ENCODE data around the gene EZR.

Gene EZR

DNA sequence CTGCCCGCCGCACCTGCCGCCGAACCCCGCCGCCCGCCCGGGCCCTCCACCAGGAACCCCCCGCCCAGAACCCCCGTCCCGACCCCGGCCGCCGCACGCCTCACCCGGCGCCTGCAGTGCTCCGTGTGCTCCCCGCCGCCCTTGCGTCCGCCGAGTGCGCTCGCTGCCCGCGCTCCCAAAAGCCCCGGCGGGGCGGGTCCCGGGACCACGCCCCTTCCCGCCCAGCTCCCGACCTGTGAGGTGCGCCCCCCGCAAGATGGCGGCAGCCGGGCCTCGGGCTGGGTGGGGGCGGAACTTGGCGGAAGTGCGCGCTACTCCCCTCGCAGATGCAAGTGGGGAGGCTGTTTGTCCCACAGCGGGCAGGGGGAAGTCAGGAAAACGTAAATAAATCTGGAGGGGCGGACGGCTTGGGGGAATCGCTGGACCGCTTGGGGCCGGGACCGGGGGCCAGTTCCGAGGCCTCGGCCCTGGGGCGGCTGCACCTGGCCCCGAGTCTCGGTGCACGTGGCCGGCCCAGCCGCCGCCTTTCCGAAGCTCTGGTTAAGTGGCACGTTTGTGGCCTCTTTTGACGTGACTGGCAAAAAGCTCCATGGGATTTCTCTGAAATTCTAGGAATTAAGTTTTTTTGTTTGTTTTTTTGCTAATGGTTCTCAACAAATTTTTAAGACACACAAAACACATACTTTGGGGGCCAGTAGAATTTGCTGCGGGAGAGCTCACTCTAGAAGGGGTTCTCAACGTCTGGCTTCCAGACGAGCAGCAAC, at the start of gene EZR:
TSS of gene EZR (minus strand) at position 156 of the 764 bp plus-strand sequence. CDS start 1,275 bp downstream, outside the sequence.
- peak in 37 of 42 donors; percentile 11 to 72 (median 42) for DNase-seq
- intact Hi-C loops (cut with DNase I) = loop anchor here (10.0 kb wide), 2 partner anchors 105 to 155 kb away; no protein-coding TSS in a partner anchor

DNA sequence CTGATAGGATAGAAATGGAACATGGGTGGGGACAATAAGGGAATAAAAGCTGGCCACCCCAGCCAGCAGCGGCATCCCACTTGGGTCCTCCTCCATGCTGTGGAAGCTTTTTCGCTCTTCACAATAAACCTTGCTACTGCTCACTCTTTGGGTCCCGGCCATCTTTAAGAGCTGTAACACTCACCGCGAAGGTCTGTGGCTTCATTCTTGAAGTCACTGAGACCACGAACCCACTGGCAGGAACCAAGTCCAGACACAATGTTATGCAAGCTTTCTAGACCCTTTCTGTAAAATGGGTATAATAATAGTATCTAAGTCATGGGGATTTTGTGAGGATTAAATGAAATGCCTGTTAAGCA, 48.9 kb upstream of the EZR start:
- intact Hi-C loops (cut with DNase I) = no loop called here
- DNase-seq = no peak

DNA sequence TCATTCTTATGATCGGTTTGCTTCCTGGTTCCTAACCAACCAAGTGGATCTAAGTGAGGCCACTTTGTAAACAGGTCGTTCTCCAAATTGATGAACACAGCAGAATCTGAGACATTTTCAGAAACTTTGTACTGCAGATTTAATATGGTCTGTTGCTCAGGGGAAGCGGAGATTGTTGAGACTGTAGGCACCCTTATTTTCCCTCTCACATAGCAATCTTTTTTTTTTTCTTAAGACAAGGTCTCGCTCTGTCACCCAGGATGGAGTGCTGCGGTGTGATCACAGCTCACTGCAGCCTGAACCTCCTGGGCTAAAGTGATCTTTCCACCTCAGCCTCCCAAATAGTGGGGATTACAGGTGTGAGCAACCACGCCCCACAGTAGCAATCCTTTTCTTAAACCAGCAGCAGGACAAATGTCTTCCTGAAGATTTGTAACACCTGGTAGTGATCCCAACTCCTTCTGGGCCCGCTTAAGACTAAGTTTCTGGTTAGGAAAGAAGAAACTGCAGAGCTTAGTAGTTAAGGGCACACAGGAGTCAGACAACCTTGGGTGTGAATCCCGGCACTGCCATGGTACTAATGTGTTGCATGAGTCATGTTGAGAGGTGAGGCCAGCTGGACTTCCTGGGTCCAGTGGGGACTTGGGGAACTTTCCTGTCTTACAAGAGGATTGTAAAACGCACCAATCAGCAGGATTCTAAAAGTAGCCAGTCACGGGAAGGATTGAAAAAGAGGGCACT, 48.4 kb upstream of the EZR start:
- intact Hi-C loops (cut with DNase I) = no loop called here
- DNase-seq = no peak

DNA sequence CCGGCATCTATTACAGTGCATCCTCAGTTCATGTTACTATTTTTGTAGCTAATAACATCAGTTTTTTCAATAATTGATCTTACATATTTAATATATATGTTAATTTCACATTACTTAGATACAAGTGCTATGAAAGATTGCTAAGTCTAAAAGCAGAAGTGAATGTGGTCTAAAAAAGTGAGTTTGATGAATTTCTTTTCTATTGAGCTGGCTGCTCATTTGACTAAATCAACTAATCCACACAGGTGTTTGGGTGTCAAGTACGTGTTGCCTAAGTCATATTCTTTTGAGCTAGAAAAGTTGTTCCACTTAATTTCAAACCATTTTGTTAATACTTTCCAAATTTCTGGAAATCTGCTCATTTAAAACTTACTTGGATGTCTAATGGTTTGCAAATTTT, 46.6 kb upstream of the EZR start:
- DNase-seq = no peak
- intact Hi-C loops (cut with DNase I) = no loop called here

DNA sequence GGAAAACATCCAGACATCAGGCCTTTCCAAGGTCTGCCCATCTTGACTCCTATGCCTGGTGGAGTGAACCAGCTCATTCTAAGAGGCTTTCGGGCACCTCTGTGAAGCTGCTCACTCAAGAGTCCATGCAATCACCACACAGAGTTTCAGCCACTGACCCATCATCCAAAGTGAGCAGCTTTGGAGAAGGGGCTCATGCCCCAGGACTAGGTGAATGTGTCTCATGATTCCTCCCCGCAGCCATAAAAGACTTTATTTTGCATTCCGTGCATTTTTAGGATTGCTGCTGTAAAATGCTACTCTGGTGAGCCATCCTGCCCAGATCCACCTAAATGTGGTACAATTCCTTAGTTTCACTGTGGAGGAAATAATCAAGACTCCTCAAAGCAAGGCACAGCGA, 44.5 kb upstream of the EZR start:
- no peak for DNase-seq
- intact Hi-C loops (cut with DNase I) = no loop called here

DNA sequence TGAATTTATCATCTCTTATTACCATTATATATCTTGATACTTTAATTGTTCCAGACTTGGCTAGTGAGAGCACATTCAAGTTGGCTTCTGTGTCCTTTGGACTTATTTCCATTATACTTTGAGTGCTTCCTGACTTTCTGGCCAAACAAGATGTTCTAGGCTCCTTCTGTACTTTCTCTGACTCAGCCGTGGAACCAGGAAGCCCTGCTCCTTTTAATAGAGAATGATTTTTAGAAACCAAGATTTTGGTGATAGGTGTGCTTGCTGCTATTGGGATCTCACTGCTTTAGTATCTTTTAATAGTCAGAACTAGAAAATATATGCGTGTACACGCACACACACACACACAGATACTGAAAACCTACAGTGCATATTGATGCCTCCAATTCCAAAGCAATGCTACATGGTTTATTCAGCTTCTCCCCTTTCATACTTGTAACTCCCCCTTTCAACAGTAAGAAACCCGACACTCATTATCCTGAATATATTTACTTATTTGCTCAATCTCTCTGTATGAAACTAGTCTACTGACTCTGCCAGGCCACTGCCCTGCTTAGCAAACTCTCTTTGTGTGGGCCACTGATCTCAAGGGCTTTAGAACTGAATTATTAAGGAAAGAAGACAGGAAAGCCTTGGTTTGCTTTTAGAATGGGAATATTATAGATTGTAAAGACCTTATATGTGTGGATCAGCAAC, 42.7 kb upstream of the EZR start:
- no peak for DNase-seq
- intact Hi-C loops (cut with DNase I) = no loop called here

DNA sequence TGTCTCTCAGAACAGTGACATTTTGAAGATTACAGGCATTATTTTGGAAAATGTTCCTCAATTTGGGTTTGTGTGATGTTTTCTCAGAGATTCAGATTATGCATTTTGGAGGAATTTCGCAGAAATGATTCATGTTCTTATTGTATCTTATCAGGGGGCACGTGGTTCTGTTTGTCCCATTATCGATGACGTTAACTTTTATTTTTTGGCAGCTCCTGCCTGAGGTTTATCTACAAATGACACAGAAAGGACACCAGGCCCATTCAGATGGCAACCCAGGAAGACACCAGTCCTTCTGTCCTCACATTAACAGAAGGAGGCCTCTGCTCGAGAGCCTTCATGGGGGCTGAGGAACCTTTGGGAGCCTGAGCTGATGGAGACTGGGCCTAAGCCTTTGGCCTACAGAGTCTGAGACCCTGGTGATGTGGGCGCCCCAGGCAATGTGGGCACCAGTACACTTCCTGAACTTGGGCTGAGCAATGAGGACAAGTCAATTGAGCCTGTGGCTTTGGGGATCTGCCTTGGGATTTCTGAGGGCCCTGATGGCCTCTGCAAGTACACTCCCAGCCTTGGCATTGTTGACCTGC, 41.2 kb upstream of the EZR start:
- no peak for DNase-seq
- intact Hi-C loops (cut with DNase I) = no loop called here

DNA sequence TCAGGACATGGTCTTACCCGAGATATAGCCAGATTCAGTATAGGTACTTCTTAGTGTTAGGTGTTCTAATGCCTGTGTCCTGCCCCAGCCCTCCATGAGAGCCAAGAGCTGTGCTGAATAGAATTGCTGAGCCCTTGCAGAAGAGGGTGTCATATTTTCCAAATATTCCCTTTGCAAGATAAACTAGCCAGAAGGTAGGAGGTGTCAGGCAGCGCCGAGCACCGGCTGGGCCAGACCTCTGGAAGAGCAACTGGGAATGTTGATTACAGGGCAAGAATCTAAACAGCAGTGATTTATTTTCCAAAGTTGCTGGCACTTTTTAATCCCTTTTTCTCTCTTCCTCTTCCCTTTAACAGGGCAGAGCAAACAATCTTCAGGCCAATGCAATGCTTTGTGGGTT, 37.1 kb upstream of the EZR start:
- intact Hi-C loops (cut with DNase I) = no loop called here
- DNase-seq = no peak

DNA sequence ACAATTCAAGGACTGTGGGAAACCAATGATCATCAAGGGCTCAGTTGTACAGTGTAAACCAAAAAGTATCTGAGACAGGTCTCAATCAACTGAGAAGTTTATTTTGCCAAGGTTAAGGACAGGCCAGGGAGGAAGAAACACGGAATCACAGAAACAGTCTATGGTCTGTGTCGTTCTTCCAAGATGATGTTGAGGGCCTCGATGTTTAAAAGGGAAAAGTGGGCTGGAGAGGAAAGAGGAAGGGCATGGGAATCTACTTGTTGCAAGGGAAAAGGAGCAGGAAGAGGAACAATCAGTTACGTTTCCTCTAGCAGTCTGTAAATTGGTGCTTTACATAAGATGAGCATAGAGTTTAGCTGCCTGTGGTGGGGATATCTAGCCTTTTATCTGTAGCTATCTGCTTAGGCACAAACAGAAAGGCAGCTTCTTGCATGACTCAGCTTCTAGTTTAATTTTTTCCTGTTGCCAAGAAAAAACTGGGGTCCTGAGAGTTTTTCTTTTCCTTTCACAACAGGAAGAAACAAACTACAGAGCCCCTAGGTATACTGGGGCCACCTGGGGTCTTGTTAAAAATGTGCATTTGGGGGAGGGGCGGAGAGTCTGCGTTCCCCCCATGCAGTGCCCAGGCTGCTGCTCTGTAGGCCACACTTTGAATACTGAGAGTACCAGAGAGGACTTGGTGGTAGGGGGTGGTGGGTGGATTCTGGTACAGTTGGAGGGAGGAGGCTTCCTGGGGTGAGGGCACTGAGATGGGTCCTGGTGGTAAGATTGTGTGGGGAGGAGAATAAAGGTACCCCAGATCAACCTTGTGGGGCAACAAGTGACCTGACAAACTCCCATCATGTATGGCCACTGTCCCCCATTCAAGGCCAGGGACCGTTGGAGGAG, 35.3 kb upstream of the EZR start:
- intact Hi-C loops (cut with DNase I) = no loop called here
- no peak for DNase-seq

DNA sequence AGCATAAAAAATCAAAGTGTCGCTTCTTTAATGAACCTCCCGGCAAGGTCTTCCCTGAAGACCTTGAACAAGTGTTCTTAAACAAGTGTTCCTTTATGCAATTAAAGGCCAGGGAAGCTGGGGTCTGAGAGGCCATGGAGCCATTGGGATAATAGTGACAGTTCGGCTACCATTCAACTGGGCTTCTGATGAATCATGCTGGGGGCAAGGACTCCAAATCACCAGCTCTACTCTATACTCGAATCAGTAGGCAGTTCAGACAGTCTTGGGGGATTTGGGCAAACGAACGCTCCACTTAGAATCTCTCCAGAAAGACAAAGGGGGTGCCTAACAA, 34.7 kb upstream of the EZR start:
- DNase-seq = no peak
- intact Hi-C loops (cut with DNase I) = no loop called here

DNA sequence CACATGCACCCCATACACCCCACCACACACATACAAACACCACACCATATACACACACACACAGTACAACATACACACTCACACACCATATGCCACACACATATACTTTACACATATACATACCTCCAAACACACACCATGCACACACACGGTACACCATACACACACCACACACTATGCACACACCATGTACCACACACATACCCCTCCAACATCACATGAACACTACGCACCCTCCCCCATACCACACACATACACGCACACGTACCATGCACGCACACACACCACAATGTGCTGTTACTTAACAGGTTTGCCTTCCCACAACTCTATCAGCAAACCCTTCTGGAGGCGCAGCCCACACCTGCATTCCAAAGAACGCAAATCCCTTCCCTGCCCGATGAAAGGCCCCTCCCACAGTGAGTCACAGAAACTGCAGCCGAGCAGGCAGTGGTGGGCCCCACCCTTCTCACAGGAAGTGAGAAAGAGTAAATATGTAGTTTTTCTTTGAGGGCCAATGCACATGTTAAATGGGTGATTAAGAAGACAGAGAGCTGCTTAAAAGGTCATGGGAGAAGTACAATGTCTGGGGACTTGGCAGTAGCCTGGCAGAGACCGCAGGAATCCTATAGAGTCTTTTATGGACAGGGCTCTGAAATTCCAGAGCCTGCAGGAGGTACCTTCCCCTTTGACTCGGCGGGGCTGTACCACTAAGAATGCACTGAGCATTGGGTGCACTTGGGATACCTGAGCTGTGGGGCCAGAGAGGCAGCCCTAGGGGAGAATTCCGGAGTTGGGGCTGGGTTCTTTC, 34.1 kb upstream of the EZR start:
- peak in 41 of 42 donors; percentile 15 to 90 (median 69) for DNase-seq
- intact Hi-C loops (cut with DNase I) = no loop called here

DNA sequence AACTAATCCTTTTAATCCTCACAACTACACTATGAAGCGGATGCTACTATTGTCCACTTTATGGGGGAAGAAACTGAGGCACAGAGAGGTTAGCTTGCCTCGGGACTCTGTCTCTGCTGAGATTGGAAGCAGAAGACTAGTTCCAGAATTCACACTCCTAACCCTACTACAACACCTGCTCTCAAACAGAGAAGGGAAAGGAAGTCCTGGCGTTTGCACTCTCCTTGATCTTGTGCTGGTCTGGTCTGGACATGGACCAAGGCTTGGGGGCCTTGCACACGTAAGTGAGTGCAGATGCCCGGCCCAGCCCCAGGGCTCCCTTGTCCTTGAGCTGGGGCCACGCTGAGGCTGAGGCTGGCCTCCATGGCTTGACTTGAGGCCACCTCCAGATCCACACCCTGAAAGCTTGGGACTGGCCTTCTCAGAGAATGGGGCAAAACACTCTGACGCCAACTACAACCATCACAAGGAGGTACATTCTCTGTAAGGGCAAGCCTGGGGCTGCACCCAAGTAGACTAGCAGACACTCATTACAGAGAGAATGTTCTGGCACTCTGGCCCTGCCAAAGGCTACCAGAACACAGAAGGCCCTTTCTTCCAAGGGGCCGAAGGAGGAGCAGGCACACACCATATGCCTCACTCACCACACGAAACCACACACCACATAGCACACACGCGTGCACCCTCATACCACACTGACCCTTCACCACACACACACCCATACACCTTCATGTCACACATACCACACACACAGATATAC, 33.3 kb upstream of the EZR start:
- intact Hi-C loops (cut with DNase I) = no loop called here

DNA sequence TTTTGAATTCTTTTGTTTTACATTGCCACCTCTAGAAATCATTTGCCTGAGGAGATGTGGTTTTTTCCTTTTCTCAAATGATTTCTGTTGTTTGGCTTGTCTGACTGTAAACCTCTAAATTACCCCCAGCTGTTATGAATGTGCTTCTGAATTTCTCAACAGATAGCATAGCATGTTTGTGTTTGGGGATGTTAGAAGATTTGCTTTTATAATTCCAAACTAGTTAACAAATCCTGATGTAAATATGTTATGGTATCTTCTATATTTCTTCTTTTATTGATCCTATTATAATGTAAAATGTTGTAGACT, 31.6 kb upstream of the EZR start:
- intact Hi-C loops (cut with DNase I) = no loop called here

More for the DNA sequence above, 33.3 kb upstream of the EZR start:
- DNase-seq = no peak

DNA sequence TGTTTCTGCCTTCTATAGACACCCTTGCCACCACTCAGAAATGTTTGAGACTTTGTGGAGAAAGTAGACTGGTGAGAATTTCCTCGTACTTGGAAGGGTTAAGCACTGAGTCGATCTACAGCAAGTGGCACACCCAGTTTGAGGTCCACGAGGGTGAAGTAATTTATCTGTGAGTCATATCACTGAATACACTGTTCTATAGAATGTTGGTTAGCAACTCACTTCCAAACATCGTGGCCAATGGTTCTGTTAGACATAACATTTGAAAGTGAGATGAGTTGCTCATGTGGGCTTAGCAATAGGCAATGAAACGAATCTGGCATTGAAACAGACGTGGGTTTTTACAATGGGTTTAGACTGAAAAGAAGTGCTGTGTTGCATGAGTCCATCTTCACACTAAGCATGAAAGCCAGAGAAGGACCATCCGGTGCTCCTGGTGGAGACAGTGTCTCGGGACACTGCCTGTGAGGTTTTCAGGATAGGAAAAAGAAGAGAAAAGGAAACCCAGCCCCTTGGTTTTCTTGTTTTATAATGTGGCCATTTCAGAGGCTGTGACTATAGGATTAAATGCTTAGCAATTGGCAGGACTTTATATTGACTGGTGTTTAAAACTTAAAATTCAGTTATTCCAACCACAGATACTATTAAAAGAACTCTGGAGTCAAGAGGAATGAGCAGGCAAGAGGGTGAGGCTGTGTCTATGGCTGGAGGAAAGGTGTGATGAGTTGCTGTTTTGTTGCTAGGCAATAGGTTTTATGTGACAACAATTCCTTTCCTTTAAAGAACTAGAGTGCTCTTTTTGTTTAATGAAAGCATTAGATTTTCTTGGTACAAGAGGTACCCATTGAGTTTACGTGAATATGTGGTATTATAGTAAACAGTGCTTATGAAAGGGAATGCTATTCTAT, 31.0 kb upstream of the EZR start:
- peak in 4 of 42 donors; percentile 16 to 54 (median 27) for DNase-seq
- intact Hi-C loops (cut with DNase I) = no loop called here

More for the DNA sequence above, 31.6 kb upstream of the EZR start:
- DNase-seq = no peak

DNA sequence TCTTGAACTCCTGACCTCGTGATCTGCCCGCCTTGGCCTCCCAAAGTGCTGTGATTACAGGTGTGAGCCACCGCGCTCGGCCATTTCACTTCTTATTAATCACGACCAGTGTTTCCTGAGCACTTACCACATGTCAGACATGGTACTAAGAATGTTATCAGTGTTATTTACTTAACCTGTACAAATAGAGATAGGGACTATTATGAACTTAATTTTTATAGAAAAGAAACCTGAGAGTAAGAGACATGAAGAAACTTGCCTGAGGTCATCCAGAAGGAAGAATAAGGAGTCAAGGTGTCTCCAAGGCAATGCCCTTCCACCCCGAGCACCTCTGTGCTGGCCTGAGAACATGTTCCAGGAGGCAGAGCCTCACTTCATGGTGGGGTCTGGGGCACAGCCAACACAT, 29.3 kb upstream of the EZR start:
- intact Hi-C loops (cut with DNase I) = no loop called here
- DNase-seq = no peak

DNA sequence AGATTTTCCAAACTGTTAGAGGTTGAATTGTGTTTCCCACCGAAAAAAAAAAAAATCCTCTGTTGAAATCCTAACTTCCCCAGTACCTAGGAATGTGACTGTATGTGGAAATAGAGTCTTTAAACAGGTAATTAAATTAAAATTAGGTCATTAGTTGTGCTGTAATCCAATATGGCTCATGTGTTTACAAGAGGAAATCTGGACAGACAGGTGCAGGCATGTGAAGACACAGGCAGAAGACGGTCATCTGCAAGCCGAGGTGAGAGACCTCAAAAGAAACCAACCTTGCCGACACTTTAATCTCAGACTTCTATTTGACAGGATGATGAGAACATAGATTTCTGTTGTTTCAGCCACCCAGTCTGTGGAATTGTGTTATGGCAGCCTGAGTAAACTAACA, 28.6 kb upstream of the EZR start:
- no peak for DNase-seq
- intact Hi-C loops (cut with DNase I) = no loop called here
